K562 (cell line): Measurements from ENCODE around the gene TGFB2. TPM values are rescaled to one million over a fixed set of nuclear protein-coding genes. Genes with fewer than 3 reads are reported as not detected.

Source experiments
- E2F8 ChIP-seq: fragments of 450-650 bp; IDR thresholded peaks from 2 replicates; pipeline ENCODE4 v1.7.1; 2018; ENCODE audit warnings: mild to moderate bottlenecking, low read depth; ENCODE audit not compliant: partially characterized antibody
- KLF10 ChIP-seq: fragments of 250-450 bp; sonication (Bioruptor Pico); IDR thresholded peaks from 2 replicates; pipeline ENCODE4 v1.6.1; 2021; ENCODE audit warnings: matching md5 sums
- MCM7 ChIP-seq, 2 experiments: fragments of 450-650 bp; IDR thresholded peaks; 2 replicates each; pipeline ENCODE4 v1.6.1; 2016 to 2018
- MITF ChIP-seq: IDR thresholded peaks from 2 replicates; pipeline ENCODE4 v1.6.1; 2014; ENCODE audit warnings: antibody characterized with exemption
- MTF1 ChIP-seq: fragments of 250-450 bp; sonication (Bioruptor Pico); IDR thresholded peaks from 2 replicates; pipeline ENCODE4 v1.9.0; 2021; ENCODE audit warnings: moderate library complexity, mild to moderate bottlenecking, inconsistent platforms, borderline replicate concordance
- NCOA6 ChIP-seq: fragments of 450-650 bp; IDR thresholded peaks from 2 replicates; pipeline ENCODE4 v1.6.1; 2017; ENCODE audit warnings: mild to moderate bottlenecking
- NR4A1 ChIP-seq, 2 experiments: fragments of 250-450 bp in 1 of 2; fragments of 450-650 bp in 1 of 2; sonication (Bioruptor Pico) in 1 of 2; IDR thresholded peaks; 2 replicates each; pipeline versions ENCODE4 v1.4.0 to v1.6.1; 2016 to 2020; ENCODE audit warnings: mild to moderate bottlenecking in 2 of 2, missing compliant biosample characterization in 1 of 2, missing genetic modification characterization in 1 of 2, moderate library complexity in 1 of 2
- NRF1 ChIP-seq, 2 experiments: fragments of 450-650 bp; IDR thresholded peaks in 1 of 2; conservative IDR thresholded peaks in 1 of 2; 2 replicates each; pipeline ENCODE4 v1.6.1; 2014; ENCODE audit warnings: mild to moderate bottlenecking in 2 of 2
- PKNOX1 ChIP-seq: fragments of 450-650 bp; IDR thresholded peaks from 2 replicates; pipeline ENCODE4 v1.6.1; 2016
- RB1 ChIP-seq: fragments of 450-650 bp; IDR thresholded peaks from 2 replicates; pipeline ENCODE4 v1.6.1; 2017; ENCODE audit warnings: low read depth, mild to moderate bottlenecking
- SMARCE1 ChIP-seq: fragments of 450-650 bp; IDR thresholded peaks from 2 replicates; pipeline ENCODE4 v1.7.1; 2016; ENCODE audit warnings: mild to moderate bottlenecking
- SRF ChIP-seq, 2 experiments: fragments of 250-450, 450-650 bp in 1 of 2; sonication (Bioruptor Pico) in 1 of 2; sonication (generic) in 1 of 2; formaldehyde crosslinking; IDR thresholded peaks; 2 replicates each; pipeline versions ENCODE4 v1.5.0 to v1.5.1; 2020 to 2022; ENCODE audit warnings: mild to moderate bottlenecking in 1 of 2, missing genetic modification reagents in 1 of 2
- XRCC4 ChIP-seq: IDR thresholded peaks from one replicate; pipeline ENCODE4 v1.6.1; 2011; ENCODE audit not compliant: insufficient read depth, insufficient read length; ENCODE audit errors: extremely low read depth
- ZBTB43 ChIP-seq: sonication (generic); formaldehyde crosslinking; IDR thresholded peaks from 2 replicates; pipeline ENCODE4 v1.8.0; 2023; ENCODE audit warnings: mild to moderate bottlenecking, missing genetic modification reagents
- ZBTB49 ChIP-seq: sonication (generic); formaldehyde crosslinking; IDR thresholded peaks from 2 replicates; pipeline ENCODE4 v1.8.0; 2022; ENCODE audit warnings: missing genetic modification reagents, mild to moderate bottlenecking, borderline replicate concordance
- ZNF134 ChIP-seq: fragments of 250-450 bp; sonication (Bioruptor Pico); conservative IDR thresholded peaks from 2 replicates; pipeline ENCODE4 v1.4.0; 2020
- ZNF561 ChIP-seq: fragments of 450-650 bp; formaldehyde crosslinking; conservative IDR thresholded peaks from 2 replicates; pipeline ENCODE4 v1.4.0; 2020; ENCODE audit warnings: mild to moderate bottlenecking, moderate library complexity
- polyA plus RNA-seq, 8 experiments: library from polyadenylated mRNA; depleted of rRNA in 4 of 8; stranded (reverse) in 5 of 8; unstranded in 3 of 8; fragments of >200 nt; fragmentation: Nextera tagmentation in 2 of 8; fragmentation: Illumina TruSeq in 1 of 8; extraction: Ambion mirVana in 2 of 8; extraction: Trizol in 1 of 8; gene quantifications; 2 replicates each; pipeline versions ENCODE4 v1.2.1 to v1.2.3, GENCODE V29; 2011 to 2014; ENCODE audit warnings: inconsistent platforms in 1 of 8, missing spikeins in 1 of 8
- total RNA-seq, 7 experiments: library from RNA; depleted of rRNA in 6 of 7; stranded (reverse); fragments of >200 nt in 6 of 7; fragmentation: Illumina TruSeq in 2 of 7; extraction: Trizol in 2 of 7; gene quantifications; 2 replicates each; pipeline versions ENCODE4 v1.2.1 to v1.2.3, GENCODE V29; 2011 to 2021; ENCODE audit warnings: low replicate concordance in 1 of 7

TGFB2 gene
- total and polyA plus RNA-seq, 9 of the 15 experiments (the other 6 are each of a cell fraction or from before 2014, with no cell fraction given): 0.03 to 0.41 (median 0.11) TPM; not detected in 3

- TF ChIP-seq E2F8 (peak; percentile 44), ZBTB43 (CRISPR knock-in tag) (no peak), PKNOX1 (peak; percentile 97), ZNF561 (CRISPR knock-in tag) (no peak), NR4A1 (CRISPR knock-in tag; IDR thresholded peaks at IDR 0.05) (no peak), NR4A1 (tag; IDR thresholded peaks at IDR 0.05) (0 out of 2 replicates have a peak, but pooled peaks have one; percentile 20), SRF (CRISPR knock-in tag; IDR thresholded peaks at IDR 0.05) (peak; percentile 59 to 98; a peak in 3 of 4 replicates), MITF (peak; percentile 82), XRCC4 (no peak), NCOA6 (no peak), ZBTB49 (CRISPR knock-in tag) (no peak), NRF1 (conservative IDR thresholded peaks at IDR 0.05 in 1 of 2, IDR thresholded peaks at IDR 0.05 in 1 of 2) (peak in 1 of 2 experiments; percentile 42; a peak in 3 of 4 replicates), RB1 (no peak), MTF1 (CRISPR knock-in tag) (no peak), SMARCE1 (peak; percentile 86), KLF10 (CRISPR knock-in tag) (no peak), ZNF134 (0 out of 2 replicates have a peak, but pooled peaks have one; percentile 30), MCM7 (IDR thresholded peaks at IDR 0.05) (no peak)
These were observed 40.7 kb upstream of the TGFB2 start (continued) for GRCh38 chr1:218304281-218305039.
